HepG2 (cell line): ENCODE data around the gene AVPR1A. TPM values are rescaled to one million over a fixed set of nuclear protein-coding genes. Genes with fewer than 3 reads are reported as not detected.

Experiments used
- ATAC-seq: fragments of 200-7000 bp; cut with Tn5 transposase; 3 replicates; pipeline ENCODE4 v1.9.1; 2020; ENCODE audit warnings: mild to moderate bottlenecking, moderate library complexity
- BruUV-seq: library from RNA; stranded (reverse); fragments of 400-500 nt; replicated peaks from 2 replicates; lab custom pipeline; 2021; lab: Mats Ljungman, UMichigan
- CTCF ChIA-PET: fragments of 300-600 bp; formaldehyde crosslinking; extraction: SDS; loops from one replicate; lab custom pipeline; 2021; ENCODE audit warnings: low total read pairs, inconsistent platforms, low intra/inter-chr PET ratio; lab: Yijun Ruan, JAX
- POLR2A ChIA-PET: fragments of 350-600 bp; sonication (Branson Sonifier 250); formaldehyde crosslinking; loops from one replicate; lab custom pipeline; 2020; ENCODE audit warnings: antibody characterized with exemption, inconsistent platforms; lab: Yijun Ruan, JAX
- DNase-seq: peaks from one replicate; pipeline ENCODE4 v3.0.0-alpha.2; 2015; ENCODE audit warnings: low spot score
- FAIRE-seq: peaks from 3 replicates; lab custom pipeline; 2011; peaks lifted over from hg19 to GRCh38; lab: Jason Lieb, UNC
- H2AFZ ChIP-seq: one replicate; pipeline ENCODE4 v1.6.1; 2011; ENCODE audit warnings: low read length, inconsistent platforms
- H3K27ac ChIP-seq: fragments of 300-600 bp; 3 replicates; pipeline ENCODE4 v1.8.0; 2011; ENCODE audit warnings: mixed run types, mild to moderate bottlenecking, mixed read lengths, low read length, inconsistent platforms; ENCODE audit not compliant: insufficient read depth; ENCODE audit errors: extremely low read length
- H3K27me3 ChIP-seq, 2 experiments: fragments of 200-600 bp in 1 of 2; 2 replicates in 1 of 2; 3 replicates in 1 of 2; pipeline versions ENCODE4 v1.6.0 to v1.8.0; 2011; ENCODE audit warnings: low read length in 2 of 2, mild to moderate bottlenecking in 2 of 2, moderate library complexity in 2 of 2, inconsistent platforms in 1 of 2; ENCODE audit not compliant: insufficient read depth in 2 of 2, control insufficient read depth in 1 of 2
- H3K36me3 ChIP-seq, 2 experiments: fragments of 200-600 bp in 1 of 2; replicated peaks in 1 of 2; 2 replicates in 1 of 2; 3 replicates in 1 of 2; pipeline versions ENCODE4 v1.5.1 to v1.8.0; 2011; ENCODE audit warnings: low read length in 2 of 2, inconsistent platforms in 1 of 2; ENCODE audit not compliant: insufficient read depth in 2 of 2, control insufficient read depth in 1 of 2
- H3K4me1 ChIP-seq: 2 replicates; pipeline ENCODE4 v1.5.1; 2012; ENCODE audit warnings: low read length, inconsistent platforms; ENCODE audit not compliant: insufficient read depth
- H3K4me2 ChIP-seq: 2 replicates; pipeline ENCODE4 v1.6.0; 2011; ENCODE audit warnings: low read depth, low read length, inconsistent platforms
- H3K4me3 ChIP-seq, 3 experiments: fragments of 200-600 bp in 1 of 3; sonication (generic), shearing (Covaris generic) in 1 of 3; replicated peaks in 1 of 3; 2 replicates each; pipeline ENCODE4 v1.5.1; 2011 to 2016; ENCODE audit warnings: low read length in 3 of 3, inconsistent platforms in 2 of 3, low read depth in 2 of 3, mild to moderate bottlenecking in 2 of 3, control low read depth in 1 of 3, mixed read lengths in 1 of 3; ENCODE audit not compliant: insufficient read depth in 1 of 3
- H3K79me2 ChIP-seq: one replicate; pipeline ENCODE4 v1.6.1; 2011; ENCODE audit warnings: low read length, inconsistent platforms; ENCODE audit not compliant: insufficient read depth
- H3K9ac ChIP-seq: 2 replicates; pipeline ENCODE4 v1.6.0; 2011; ENCODE audit warnings: mild to moderate bottlenecking, low read depth, low read length, inconsistent platforms; ENCODE audit not compliant: insufficient read depth
- H3K9me3 ChIP-seq: 2 replicates; pipeline ENCODE4 v1.5.1; 2012; ENCODE audit warnings: mild to moderate bottlenecking, low read length
- H4K20me1 ChIP-seq: 2 replicates; pipeline ENCODE4 v1.6.0; 2011; ENCODE audit warnings: inconsistent platforms, mild to moderate bottlenecking, low read length, moderate library complexity; ENCODE audit not compliant: insufficient read depth
- ATF7 ChIP-seq, 2 experiments: fragments of 450-650 bp in 1 of 2; sonication (generic) in 1 of 2; formaldehyde crosslinking in 1 of 2; IDR thresholded peaks; 2 replicates each; pipeline versions ENCODE4 v1.4.0 to v1.6.1; 2016 to 2020; ENCODE audit warnings: antibody characterized with exemption in 1 of 2, mild to moderate bottlenecking in 1 of 2, missing genetic modification reagents in 1 of 2
- GABPA ChIP-seq, 2 experiments: IDR thresholded peaks; 2 replicates each; pipeline ENCODE4 v1.6.1; 2011 to 2016; ENCODE audit warnings: low read depth in 2 of 2, low read length in 1 of 2, missing biosample characterization in 1 of 2, missing genetic modification characterization in 1 of 2
- JUNB ChIP-seq: sonication (generic); formaldehyde crosslinking; IDR thresholded peaks from 2 replicates; pipeline ENCODE4 v1.8.0; 2022; ENCODE audit warnings: missing genetic modification reagents, mild to moderate bottlenecking, borderline replicate concordance
- NFRKB ChIP-seq: fragments of 450-650 bp; IDR thresholded peaks from 2 replicates; pipeline ENCODE4 v1.6.1; 2017
- NFYB ChIP-seq: sonication (generic); formaldehyde crosslinking; IDR thresholded peaks from 2 replicates; pipeline ENCODE4 v1.4.0; 2020; ENCODE audit warnings: missing genetic modification reagents
- PHF21A ChIP-seq: sonication (generic); formaldehyde crosslinking; IDR thresholded peaks from 2 replicates; pipeline ENCODE4 v1.5.0; 2020; ENCODE audit warnings: mild to moderate bottlenecking, missing genetic modification reagents
- POGZ ChIP-seq: sonication (generic); formaldehyde crosslinking; IDR thresholded peaks from 2 replicates; pipeline ENCODE4 v1.4.0; 2020; ENCODE audit warnings: mild to moderate bottlenecking, missing genetic modification reagents
- PRDM4 ChIP-seq: sonication (generic); formaldehyde crosslinking; IDR thresholded peaks from 2 replicates; pipeline ENCODE4 v1.9.0; 2021; ENCODE audit warnings: missing genetic modification reagents, borderline replicate concordance
- RORA ChIP-seq: sonication (generic); formaldehyde crosslinking; IDR thresholded peaks from 2 replicates; pipeline ENCODE4 v1.5.0; 2020; ENCODE audit warnings: mild to moderate bottlenecking, missing genetic modification reagents, moderate library complexity
- ZFP37 ChIP-seq: sonication (generic); formaldehyde crosslinking; IDR thresholded peaks from 2 replicates; pipeline ENCODE4 v1.4.0; 2020; ENCODE audit warnings: missing genetic modification reagents, borderline replicate concordance
- ZKSCAN5 ChIP-seq: sonication (generic); formaldehyde crosslinking; IDR thresholded peaks from 2 replicates; pipeline ENCODE4 v1.5.1; 2020; ENCODE audit warnings: mild to moderate bottlenecking, missing genetic modification reagents
- ZMYM4 ChIP-seq: sonication (generic); formaldehyde crosslinking; IDR thresholded peaks from 2 replicates; pipeline ENCODE4 v1.8.1; 2023; ENCODE audit warnings: mild to moderate bottlenecking, missing genetic modification reagents
- ZNF256 ChIP-seq: sonication (generic); formaldehyde crosslinking; conservative IDR thresholded peaks from 2 replicates; pipeline ENCODE4 v1.4.0; 2020; ENCODE audit warnings: missing genetic modification reagents
- ZNF530 ChIP-seq: sonication (generic); formaldehyde crosslinking; IDR thresholded peaks from 2 replicates; pipeline ENCODE4 v1.5.0; 2020; ENCODE audit warnings: low read depth, mild to moderate bottlenecking, missing genetic modification reagents
- ZNF547 ChIP-seq: sonication (generic); formaldehyde crosslinking; IDR thresholded peaks from 2 replicates; pipeline ENCODE4 v1.5.1; 2020; ENCODE audit warnings: mild to moderate bottlenecking, missing genetic modification reagents
- WGBS: methylation state at CpG from one replicate; pipeline ENCODE4 v1.1.6; 2017; ENCODE audit warnings: low lambda C conversion rate; 5-methylcytosine and 5-hydroxymethylcytosine counted together
- in situ Hi-C: cut with HindIII; loops from 2 replicates; pipeline ENCODE4 v1.10.0; 2017; ENCODE audit warnings: low pct_unique_long_range_greater_than_20kb; ENCODE audit not compliant: extremely low pct_ligation_motif_present
- intact Hi-C: fragments of 100-400 bp; cut with micrococcal nuclease; formaldehyde crosslinking; loops from one replicate; pipeline ENCODE4 v1.10.0; 2022; ENCODE audit not compliant: unreplicated experiment
- polyA plus RNA-seq, 8 experiments: library from polyadenylated mRNA; depleted of rRNA in 3 of 8; stranded (reverse) in 7 of 8; unstranded in 1 of 8; fragments of >200 nt; fragmentation: Illumina TruSeq in 4 of 8; extraction: Trizol in 4 of 8; gene quantifications; 2 replicates each; pipeline versions ENCODE4 v1.2.1 to v1.2.3, GENCODE V29; 2011 to 2016; ENCODE audit warnings: low read depth in 4 of 8, missing spikeins in 1 of 8, mixed read lengths in 1 of 8; ENCODE audit not compliant: insufficient read depth in 1 of 8
- total RNA-seq, 5 experiments: library from RNA; depleted of rRNA; stranded (reverse); fragments of >200 nt; fragmentation: Illumina TruSeq; extraction: Trizol; gene quantifications; 2 replicates each; pipeline ENCODE4 v1.2.3, GENCODE V29; 2016; ENCODE audit warnings: low read depth in 1 of 5
- TF ChIP-seq, protein P1 (sequence below): sonication (generic); formaldehyde crosslinking; IDR thresholded peaks from 2 replicates; pipeline ENCODE4 v1.8.1; 2023; ENCODE audit warnings: mild to moderate bottlenecking, moderate library complexity, missing genetic modification reagents
- TF ChIP-seq, protein P2 (sequence below): IDR thresholded peaks from 2 replicates; pipeline ENCODE4 v1.6.1; 2016
- TF ChIP-seq, protein P3 (sequence below): sonication (generic); formaldehyde crosslinking; IDR thresholded peaks from 2 replicates; pipeline ENCODE4 v1.4.0; 2020; ENCODE audit warnings: missing genetic modification reagents

The AVPR1A gene
- total and polyA plus RNA-seq, 2 of the 13 experiments (the other 11 are each of a cell fraction or from before 2014, with no cell fraction given), result not detected

- Histone ChIP-seq H3K79me2 (no peaks in the 10 kb centered on the region), H3K27ac (no peak overlapping the region), H3K9ac (no peak overlapping the region), H3K4me2 (peak overlapping the region; percentile 18), H2AFZ (no peak overlapping the region), H3K4me3 (no peak overlapping the region), H3K36me3 (no peaks in the 10 kb centered on the region), H4K20me1 (no peaks in the 10 kb centered on the region), H3K27me3 (0 out of 5 replicates have a peak, but pooled peaks cover 0 to 3% of the 10 kb centered on the region in 2 experiments), H3K4me1 (peaks cover 22% of the 10 kb centered on the region), H3K9me3 (no peaks in the 10 kb centered on the region)
- ATAC-seq (peak; percentile 81), FAIRE-seq (peak; percentile 81), DNase-seq (peak; percentile 53)
- CTCF ChIA-PET, result no interaction called here
- no TSS peak for BruUV-seq
- POLR2A ChIA-PET, result no interaction called here
- intact Hi-C loops (no loop called here), in situ Hi-C loops (no loop called here)
- WGBS, result 9% methylated on average over 5 of the region's 7 CpGs
- TF ChIP-seq ZFP37 (no peak), NFRKB (no peak), ZKSCAN5 (CRISPR knock-in tag) (no peak), ZNF530 (CRISPR knock-in tag) (no peak), ZMYM4 (peak; percentile 46), POGZ (0 out of 2 replicates have a peak, but pooled peaks have one; percentile 18), ZNF547 (CRISPR knock-in tag) (no peak), ATF7 (IDR thresholded peaks at IDR 0.05) (peak; percentile 47; the same call in 1 of the 2 replicates), ATF7 (CRISPR knock-in tag; IDR thresholded peaks at IDR 0.05) (no peak), NFYB (CRISPR knock-in tag) (no peak), RORA (CRISPR knock-in tag) (no peak), GABPA (IDR thresholded peaks at IDR 0.05; ENCODE audit: low read depth, low read length) (no peak), GABPA (CRISPR knock-in tag; IDR thresholded peaks at IDR 0.05; ENCODE audit: low read depth) (no peak), PRDM4 (no peak), ZNF256 (CRISPR knock-in tag) (no peak), JUNB (CRISPR knock-in tag) (no peak), PHF21A (peak; percentile 27; the same call in 1 of the 2 replicates)
- TF ChIP-seq, protein P1, sequence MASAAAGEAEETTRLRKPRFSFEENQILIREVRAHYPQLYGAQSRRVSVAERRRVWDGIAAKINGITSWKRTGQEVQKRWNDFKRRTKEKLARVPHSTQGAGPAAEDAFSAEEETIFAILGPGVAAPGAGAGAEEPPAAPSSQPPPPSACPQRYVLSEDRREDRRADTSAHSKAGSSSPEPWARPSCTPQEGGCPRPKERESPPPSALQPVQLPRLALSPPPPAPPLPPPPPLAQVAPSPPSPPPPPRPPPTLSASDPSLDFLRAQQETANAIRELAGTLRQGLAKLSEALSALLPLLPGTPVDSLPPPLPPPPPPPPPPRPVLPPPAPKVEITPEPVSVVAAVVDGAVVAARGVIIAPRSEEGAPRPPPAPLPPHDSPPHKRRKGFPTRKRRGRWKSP (CRISPR knock-in tag), result no peak
- TF ChIP-seq, protein P2, sequence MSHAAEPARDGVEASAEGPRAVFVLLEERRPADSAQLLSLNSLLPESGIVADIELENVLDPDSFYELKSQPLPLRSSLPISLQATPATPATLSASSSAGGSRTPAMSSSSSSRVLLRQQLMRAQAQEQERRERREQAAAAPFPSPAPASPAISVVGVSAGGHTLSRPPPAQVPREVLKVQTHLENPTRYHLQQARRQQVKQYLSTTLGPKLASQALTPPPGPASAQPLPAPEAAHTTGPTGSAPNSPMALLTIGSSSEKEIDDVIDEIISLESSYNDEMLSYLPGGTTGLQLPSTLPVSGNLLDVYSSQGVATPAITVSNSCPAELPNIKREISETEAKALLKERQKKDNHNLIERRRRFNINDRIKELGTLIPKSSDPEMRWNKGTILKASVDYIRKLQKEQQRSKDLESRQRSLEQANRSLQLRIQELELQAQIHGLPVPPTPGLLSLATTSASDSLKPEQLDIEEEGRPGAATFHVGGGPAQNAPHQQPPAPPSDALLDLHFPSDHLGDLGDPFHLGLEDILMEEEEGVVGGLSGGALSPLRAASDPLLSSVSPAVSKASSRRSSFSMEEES, result no peak
- TF ChIP-seq, protein P3, sequence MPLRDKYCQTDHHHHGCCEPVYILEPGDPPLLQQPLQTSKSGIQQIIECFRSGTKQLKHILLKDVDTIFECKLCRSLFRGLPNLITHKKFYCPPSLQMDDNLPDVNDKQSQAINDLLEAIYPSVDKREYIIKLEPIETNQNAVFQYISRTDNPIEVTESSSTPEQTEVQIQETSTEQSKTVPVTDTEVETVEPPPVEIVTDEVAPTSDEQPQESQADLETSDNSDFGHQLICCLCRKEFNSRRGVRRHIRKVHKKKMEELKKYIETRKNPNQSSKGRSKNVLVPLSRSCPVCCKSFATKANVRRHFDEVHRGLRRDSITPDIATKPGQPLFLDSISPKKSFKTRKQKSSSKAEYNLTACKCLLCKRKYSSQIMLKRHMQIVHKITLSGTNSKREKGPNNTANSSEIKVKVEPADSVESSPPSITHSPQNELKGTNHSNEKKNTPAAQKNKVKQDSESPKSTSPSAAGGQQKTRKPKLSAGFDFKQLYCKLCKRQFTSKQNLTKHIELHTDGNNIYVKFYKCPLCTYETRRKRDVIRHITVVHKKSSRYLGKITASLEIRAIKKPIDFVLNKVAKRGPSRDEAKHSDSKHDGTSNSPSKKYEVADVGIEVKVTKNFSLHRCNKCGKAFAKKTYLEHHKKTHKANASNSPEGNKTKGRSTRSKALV (CRISPR knock-in tag), result no peak
Observed at GRCh38 chr12:63095369-63095980, 55.5 kb downstream of the AVPR1A start.
